ENCODE results near the gene RPS6KC1.
"Not testable (repeated sequence)": the region's sequence is repeated elsewhere in the genome, so short reads cannot be mapped to it uniquely, and the experiment has no call there.

The RPS6KC1 gene

DNA sequence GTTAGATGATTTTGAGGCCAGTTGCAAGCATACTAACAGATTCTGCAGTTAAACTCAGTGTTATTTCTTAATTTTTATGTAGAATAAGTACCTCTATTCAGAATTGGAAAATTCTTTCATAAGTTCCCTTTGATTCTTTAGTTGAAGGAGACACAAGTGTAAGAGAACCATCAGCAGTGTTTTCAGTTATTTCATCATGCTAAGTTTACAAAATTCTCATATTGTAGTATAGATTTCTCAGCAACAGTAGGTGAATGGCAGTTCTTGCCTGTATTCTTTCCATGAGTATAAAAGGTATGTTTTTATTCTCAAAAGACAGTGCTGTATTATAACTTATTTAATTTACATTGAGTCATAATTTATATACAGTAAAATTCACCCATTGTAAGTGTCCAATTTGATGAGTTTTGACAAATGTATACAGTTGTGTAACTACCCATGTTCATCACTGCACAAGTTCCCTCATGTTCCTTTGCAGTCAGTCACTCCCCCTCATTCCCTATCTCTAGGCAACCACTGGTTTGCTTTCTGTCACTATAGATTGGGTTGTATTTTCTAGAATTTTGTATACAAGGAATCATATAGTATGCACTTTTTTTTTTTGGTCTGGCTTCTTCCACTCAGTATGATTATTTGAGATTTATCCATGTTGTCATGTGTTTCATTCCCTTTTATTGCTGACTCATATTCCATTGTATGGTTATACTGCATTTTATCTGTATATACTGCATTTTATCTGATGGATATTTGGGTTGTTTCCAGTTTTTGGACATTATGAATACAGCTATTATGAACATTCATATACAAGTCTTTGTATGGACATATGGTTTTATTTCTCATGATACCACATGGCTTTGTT, 3.9 kb downstream of the RPS6KC1 start:
- no peak for DNase-seq (ENCODE audit: low read depth in 2 of 2)

DNA sequence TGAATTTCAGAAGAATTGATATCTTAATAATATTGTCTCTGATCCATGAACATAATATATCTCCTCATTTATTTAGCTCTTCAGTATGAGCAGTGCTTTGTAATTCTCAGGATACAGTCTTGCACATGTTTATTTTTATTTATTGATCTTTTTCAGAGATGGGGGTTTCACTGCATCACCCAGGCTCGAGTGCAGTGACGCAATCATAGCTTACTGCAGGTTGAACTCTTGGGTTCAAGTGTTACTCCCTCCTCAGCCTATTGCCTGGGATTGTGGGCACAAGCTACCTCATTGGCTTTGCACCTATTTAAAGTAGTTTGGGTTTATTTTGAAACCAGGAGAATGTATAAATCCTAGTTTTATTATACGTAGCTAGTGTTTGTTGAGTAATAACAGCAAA, 4.7 kb downstream of the RPS6KC1 start:
- DNase-seq (ENCODE audit: low read depth in 2 of 2) = no peak

- no peak for DNase-seq (ENCODE audit: low read depth in 2 of 2)
Observed at GRCh38 chr1:213057264-213058059, 6.4 kb downstream of the RPS6KC1 start.

DNA sequence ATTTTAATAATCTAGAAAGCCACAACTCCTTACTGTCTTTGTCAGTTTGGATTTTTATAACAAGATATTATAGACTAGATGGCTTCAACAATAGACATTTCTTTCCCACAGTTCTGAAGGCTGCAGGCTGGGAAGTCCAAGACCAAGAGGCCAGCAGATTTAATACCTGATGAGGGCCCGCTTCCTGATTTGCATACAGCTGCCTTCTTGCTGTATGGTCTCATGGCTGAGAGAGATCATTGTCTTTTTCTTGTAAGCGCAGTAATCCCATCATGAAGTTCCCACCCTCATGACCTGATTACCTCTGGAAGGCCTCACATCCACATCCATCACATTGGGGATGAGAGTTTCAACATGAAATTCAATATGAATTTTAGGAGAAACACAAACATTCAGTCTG, 9.8 kb downstream of the RPS6KC1 start:
- DNase-seq (ENCODE audit: low read depth in 2 of 2) = no peak

DNA sequence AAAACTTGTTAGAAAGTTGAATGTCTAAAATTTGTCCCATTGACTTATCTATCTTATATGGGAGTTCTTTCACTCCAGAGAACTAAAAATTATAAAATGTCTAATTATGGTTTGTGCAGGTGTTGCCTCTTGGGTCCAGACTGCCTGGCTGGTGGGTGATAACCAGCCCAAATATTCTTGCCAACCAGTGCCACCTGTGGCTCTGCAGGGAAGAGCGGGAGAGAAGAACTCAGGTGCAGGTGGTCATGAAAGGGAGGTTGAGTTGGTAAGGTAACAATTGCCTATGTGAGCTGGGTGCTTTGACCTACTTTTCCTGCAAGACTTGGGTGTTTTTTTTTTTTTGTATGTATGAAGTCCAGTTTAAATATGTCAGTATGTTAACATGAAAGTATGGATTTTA, 10.2 kb downstream of the RPS6KC1 start:
- no peak for DNase-seq (ENCODE audit: low read depth in 2 of 2)

DNA sequence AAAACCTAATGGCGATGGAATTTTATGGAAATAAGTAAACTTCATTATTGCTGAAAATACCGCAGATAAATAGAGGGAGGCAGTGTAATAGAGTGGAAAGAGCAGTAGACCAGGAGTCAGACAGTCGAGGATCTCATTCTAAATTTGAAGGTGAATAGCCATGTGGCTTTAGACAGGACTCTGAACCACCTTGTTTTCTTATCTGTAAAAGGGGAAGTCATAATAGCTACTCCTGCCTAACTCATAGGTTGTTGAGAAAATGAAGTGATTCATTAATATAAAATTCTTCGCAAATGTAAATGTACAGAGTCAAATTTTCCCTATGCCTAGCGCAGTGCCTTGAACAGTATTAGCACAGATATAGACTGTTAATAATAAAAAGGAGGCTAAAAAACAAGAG, 14.8 kb downstream of the RPS6KC1 start:
- no peak for DNase-seq (ENCODE audit: low read depth in 2 of 2)

GRCh38 chr1:213066363-213066762, 15.3 kb downstream of the RPS6KC1 start:
- no peak for DNase-seq (ENCODE audit: low read depth in 2 of 2)

DNA sequence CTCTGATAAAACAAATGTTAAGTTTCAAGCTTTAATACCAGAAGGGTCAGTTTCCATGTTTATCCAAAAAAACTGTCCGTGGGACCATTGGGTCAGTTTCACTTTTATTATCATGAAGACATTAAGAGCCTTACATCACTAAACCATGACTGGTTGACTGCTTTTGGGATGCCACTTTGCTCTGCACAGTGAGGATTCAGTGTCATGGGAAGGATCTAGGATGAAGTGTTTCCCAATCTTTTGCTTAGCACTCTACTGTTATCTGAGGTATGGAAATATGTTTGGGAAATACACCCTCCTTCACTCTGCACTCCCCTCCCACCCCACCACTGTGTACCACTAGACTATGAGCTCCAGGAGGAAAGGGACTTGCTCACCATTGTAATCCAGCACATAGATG, 16.3 kb downstream of the RPS6KC1 start:
- no peak for DNase-seq (ENCODE audit: low read depth in 2 of 2)

- DNase-seq (ENCODE audit: low read depth in 2 of 2) = no peak
Observed at GRCh38 chr1:213070406-213070805, 19.4 kb downstream of the RPS6KC1 start.

GRCh38 chr1:213075725-213076124, 24.7 kb downstream of the RPS6KC1 start:
- no peak for DNase-seq (ENCODE audit: low read depth in 2 of 2)

- DNase-seq (ENCODE audit: low read depth in 2 of 2) = no peak
Observed at GRCh38 chr1:213082420-213083111, 31.5 kb downstream of the RPS6KC1 start.

DNA sequence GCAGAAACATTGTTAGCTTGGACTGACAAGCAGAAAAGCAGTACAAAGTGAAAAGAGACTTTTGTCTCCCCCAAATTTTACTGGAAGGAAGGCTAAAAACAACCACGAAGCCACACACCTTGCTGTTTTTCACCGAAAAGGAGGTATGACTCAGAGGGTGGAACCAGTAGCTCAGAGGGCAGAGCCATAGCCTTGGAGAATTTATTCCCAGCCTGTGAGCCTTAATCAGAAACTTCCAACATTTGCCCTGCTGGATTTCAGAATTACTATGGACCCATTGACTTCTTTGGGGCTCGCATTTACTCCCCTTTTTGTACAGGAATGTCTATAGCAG, 32.0 kb downstream of the RPS6KC1 start:
- no peak for DNase-seq (ENCODE audit: low read depth in 2 of 2)

DNA sequence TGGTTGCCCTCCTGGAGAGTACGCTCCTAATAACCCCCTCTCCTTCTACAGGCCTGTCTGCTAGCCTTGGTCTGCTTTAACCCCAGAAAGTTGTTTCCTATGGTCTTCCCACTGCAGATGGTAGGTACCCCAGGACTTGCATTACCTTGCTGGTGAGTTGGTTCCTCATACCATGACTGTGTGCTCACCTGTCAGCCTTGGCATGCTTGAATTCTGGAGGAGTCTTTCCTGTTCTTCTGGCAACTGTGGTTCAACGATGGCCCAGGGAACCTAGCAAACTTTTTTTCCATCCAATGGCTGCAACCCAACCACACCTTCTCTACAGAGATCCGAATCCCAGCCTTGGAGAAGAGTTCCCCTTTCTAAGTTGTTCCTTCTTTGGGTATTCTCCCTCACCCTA, 36.9 kb downstream of the RPS6KC1 start:
- DNase-seq (ENCODE audit: low read depth in 2 of 2) = no peak

GRCh38 chr1:213089924-213090677, 39.1 kb downstream of the RPS6KC1 start:
- no peak for DNase-seq (ENCODE audit: low read depth in 2 of 2)

DNA sequence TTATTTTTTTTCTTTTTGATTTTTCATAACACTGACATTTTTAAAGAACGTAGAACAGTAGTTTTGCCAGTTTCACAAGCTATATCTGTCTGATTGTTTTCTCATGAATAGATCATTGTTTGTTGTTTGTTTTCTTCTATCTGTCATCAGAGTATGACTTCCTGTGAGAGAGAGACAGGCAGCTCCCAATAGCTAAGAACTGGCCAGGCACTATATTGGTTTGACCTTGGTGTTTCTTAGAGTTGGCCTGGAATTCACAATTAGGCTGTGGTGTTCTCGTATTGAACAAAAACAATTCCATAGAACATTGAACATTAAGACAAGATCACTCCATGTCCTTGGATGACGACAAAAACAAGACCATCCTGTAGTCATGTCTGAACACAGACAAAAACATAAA, 43.4 kb downstream of the RPS6KC1 start:
- no peak for DNase-seq (ENCODE audit: low read depth in 2 of 2)

GRCh38 chr1:213095467-213095866, 44.4 kb downstream of the RPS6KC1 start:
- DNase-seq (ENCODE audit: low read depth in 2 of 2) = no peak

DNA sequence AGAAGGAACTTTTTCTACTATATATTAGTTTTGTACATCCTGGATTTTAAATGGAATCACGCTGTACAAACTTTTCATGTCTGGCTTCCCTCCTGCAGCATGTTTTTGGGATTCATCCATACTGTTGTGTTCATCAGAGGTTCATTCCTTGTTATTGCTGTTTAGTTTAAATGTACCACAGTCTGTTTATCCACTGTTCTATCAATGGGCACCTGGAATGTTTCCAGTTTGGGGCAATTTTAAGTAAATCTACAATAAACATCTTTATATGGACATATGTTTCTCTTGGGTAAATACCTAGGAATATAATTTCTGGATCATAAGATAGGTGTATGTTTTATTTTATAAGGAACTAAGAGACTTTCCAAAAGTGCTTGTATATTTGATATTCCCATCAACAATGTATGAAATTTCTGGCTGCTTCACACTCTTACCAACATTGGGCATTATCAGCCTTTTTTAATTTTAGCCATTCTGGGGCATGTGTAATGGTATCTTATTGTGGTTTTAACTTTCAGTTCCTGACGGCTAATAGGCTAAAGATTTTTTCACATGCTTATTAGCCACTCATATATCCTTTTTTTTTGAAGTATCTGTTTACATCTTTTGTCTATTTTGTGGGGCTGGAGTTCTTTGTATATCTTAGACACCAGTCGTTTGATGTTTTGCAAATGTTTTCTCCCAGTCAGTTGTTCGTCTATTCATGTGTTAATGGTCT, 48.8 kb downstream of the RPS6KC1 start:
- DNase-seq (ENCODE audit: low read depth in 2 of 2) = no peak

GRCh38 chr1:213100565-213100964, 49.5 kb downstream of the RPS6KC1 start:
- not testable (repeated sequence) for DNase-seq (ENCODE audit: low read depth in 2 of 2)

DNA sequence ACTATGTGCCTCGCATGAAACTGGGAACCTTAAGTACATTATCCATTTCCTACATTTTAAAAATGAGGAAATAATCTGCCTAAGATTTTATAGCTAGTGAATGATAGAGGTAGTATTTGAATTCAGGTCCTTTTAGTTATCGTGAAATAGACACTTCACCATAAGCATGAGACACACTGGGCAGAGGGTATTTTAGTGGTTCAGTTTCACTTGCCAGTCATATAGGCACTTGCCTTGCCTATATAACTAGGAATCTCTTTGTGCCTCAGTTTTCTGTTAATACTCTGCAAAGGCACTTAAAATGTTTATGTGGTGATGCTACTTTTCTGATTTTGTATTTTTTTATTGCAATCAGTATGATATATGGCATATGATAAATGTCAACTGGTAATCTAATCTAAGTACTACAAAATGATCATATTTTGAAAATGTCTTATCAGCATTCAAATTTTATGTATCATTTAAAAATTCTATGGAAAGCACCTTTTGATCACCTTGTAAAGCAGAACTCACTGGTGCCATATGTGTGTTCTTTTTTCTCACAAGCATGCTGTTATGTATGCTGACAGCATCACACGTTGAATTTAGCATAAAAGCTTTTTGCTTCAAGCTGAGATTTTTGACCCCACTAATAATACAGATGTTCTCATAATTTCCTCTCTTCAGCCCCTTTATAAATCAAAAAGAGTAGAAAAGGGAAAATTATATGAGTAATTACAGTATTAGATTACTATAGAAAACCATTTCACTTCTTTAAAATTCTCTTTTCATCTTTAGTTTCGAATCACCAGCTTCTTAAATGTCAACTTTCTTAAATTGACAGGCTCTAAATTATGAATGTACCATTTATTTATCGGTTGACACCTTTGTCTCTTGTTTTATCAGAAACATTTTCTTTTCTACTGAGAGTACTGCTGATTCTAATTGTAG, 52.6 kb downstream of the RPS6KC1 start:
- DNase-seq (ENCODE audit: low read depth in 2 of 2) = no peak

GRCh38 chr1:213104604-213105003, 53.6 kb downstream of the RPS6KC1 start:
- no peak for DNase-seq (ENCODE audit: low read depth in 2 of 2)
